AG08396 (cell line): ENCODE data around the gene SMAD3.
"Not testable (repeated sequence)": the region's sequence is repeated elsewhere in the genome, so short reads cannot be mapped to it uniquely, and the experiment has no call there.

Experiments used
- DNase-seq: peaks from one replicate; pipeline ENCODE4 v3.0.0; 2012; ENCODE audit warnings: low spot score, mixed read lengths

Gene SMAD3

GRCh38 chr15:67065531-67066005, at the start of gene SMAD3:
TSS of gene SMAD3 (plus strand) at chr15:67065602. CDS start at chr15:67066155, 553 bp downstream.
- peak; percentile 95 for DNase-seq

GRCh38 chr15:67017311-67017710, 48.1 kb upstream of the SMAD3 start:
- no peak for DNase-seq

GRCh38 chr15:67018026-67018425, 47.4 kb upstream of the SMAD3 start:
- DNase-seq: no peak

- DNase-seq: no peak
Measured at GRCh38 chr15:67018441-67018840, 47.0 kb upstream of the SMAD3 start.

GRCh38 chr15:67019069-67019468, 46.3 kb upstream of the SMAD3 start:
- no peak for DNase-seq

- no peak for DNase-seq
Measured at GRCh38 chr15:67019884-67020520, 45.4 kb upstream of the SMAD3 start.

- DNase-seq: not testable (repeated sequence)
Measured at GRCh38 chr15:67020668-67021067, 44.7 kb upstream of the SMAD3 start.

GRCh38 chr15:67021455-67021854, 43.9 kb upstream of the SMAD3 start:
- no peak for DNase-seq

GRCh38 chr15:67022587-67023105, 42.8 kb upstream of the SMAD3 start:
- DNase-seq: no peak

GRCh38 chr15:67023517-67024313, 41.7 kb upstream of the SMAD3 start:
- no peak for DNase-seq

GRCh38 chr15:67024314-67024997, 40.9 kb upstream of the SMAD3 start:
- DNase-seq: peak; percentile 86

GRCh38 chr15:67024998-67025368, 40.4 kb upstream of the SMAD3 start:
- no peak for DNase-seq

GRCh38 chr15:67025719-67026609, 39.4 kb upstream of the SMAD3 start:
- DNase-seq: peak; percentile 32

- no peak for DNase-seq
Measured at GRCh38 chr15:67026610-67026967, 38.8 kb upstream of the SMAD3 start.

- not testable (repeated sequence) for DNase-seq
Measured at GRCh38 chr15:67028440-67028839, 37.0 kb upstream of the SMAD3 start.

GRCh38 chr15:67030036-67030762, 35.2 kb upstream of the SMAD3 start:
- DNase-seq: no peak

- no peak for DNase-seq
Measured at GRCh38 chr15:67031331-67031730, 34.1 kb upstream of the SMAD3 start.

GRCh38 chr15:67032608-67033007, 32.8 kb upstream of the SMAD3 start:
- DNase-seq: no peak

- no peak for DNase-seq
Measured at GRCh38 chr15:67033012-67033411, 32.4 kb upstream of the SMAD3 start.

- no peak for DNase-seq
Measured at GRCh38 chr15:67033571-67034044, 31.8 kb upstream of the SMAD3 start.

GRCh38 chr15:67035886-67036285, 29.5 kb upstream of the SMAD3 start:
- no peak for DNase-seq
